B cell (primary cell): ENCODE data around the gene CACNA2D2.

Experiments used
- EZH2 ChIP-seq: IDR thresholded peaks from 2 replicates; pipeline ENCODE4 v1.6.1; 2012; ENCODE audit warnings: borderline replicate concordance, low read depth, mild to moderate bottlenecking, moderate library complexity, low read length; ENCODE audit not compliant: insufficient read depth, poor library complexity, severe bottlenecking
- TF ChIP-seq, protein P1 (sequence below): fragments of 200-600 bp; IDR thresholded peaks from one replicate; pipeline ENCODE4 v1.8.0; 2022; ENCODE audit warnings: antibody characterized with exemption, mild to moderate bottlenecking

DNA sequence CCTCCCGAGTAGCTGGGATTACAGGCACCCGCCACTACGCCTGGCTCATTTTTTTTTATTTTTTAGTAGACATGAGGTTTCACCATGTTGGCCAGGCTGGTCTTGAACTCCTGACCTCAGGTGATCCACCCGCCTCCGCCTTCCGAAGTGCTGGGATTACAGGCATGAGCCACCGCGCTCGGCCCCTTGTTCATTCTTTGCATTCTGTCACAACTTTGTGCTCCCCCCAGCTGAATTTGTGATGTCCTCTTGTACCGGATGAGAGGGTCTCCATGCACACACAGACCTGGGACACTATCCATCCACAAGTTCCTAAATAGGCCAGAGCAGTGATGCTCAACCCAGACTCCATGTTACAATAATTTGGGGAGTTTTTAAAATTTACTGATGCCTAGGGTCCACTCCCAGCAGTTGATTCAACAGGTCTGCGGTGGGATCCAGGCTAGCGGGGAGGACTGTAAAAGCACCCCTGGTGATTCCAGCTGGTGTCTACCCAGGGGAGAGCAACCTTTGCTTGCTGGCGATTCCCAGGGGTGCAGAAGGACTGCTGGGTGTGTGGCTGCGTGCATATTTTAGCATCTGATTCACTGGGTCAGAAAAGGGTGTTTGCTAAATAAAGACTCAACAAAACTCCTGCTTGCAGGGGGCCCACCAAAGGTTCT is 163.8 kb downstream of the CACNA2D2 start:
- TF ChIP-seq, protein P1, sequence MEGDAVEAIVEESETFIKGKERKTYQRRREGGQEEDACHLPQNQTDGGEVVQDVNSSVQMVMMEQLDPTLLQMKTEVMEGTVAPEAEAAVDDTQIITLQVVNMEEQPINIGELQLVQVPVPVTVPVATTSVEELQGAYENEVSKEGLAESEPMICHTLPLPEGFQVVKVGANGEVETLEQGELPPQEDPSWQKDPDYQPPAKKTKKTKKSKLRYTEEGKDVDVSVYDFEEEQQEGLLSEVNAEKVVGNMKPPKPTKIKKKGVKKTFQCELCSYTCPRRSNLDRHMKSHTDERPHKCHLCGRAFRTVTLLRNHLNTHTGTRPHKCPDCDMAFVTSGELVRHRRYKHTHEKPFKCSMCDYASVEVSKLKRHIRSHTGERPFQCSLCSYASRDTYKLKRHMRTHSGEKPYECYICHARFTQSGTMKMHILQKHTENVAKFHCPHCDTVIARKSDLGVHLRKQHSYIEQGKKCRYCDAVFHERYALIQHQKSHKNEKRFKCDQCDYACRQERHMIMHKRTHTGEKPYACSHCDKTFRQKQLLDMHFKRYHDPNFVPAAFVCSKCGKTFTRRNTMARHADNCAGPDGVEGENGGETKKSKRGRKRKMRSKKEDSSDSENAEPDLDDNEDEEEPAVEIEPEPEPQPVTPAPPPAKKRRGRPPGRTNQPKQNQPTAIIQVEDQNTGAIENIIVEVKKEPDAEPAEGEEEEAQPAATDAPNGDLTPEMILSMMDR, result no peak
- no peak for TF ChIP-seq EZH2
